Thyroid gland (tissue), 4 donors: ENCODE results near the gene MGMT. TPM values are rescaled to one million over a fixed set of nuclear protein-coding genes. Genes with fewer than 3 reads are reported as not detected.

Experiments
- DNase-seq, 2 donors: peaks; one replicate each; pipeline ENCODE4 v3.0.0-alpha.2; 2019
- H3K27ac ChIP-seq, 3 donors: fragments of 200-600 bp; sonication (generic); 1 replicate in 2 of 3; 2 replicates in 1 of 3; pipeline ENCODE4 v1.5.1; 2016 to 2019; ENCODE audit warnings: mild to moderate bottlenecking in 1 of 3, moderate library complexity in 1 of 3
- H3K27me3 ChIP-seq: fragments of 200-600 bp; sonication (generic); one replicate; pipeline ENCODE4 v1.5.1; 2019
- H3K36me3 ChIP-seq, 2 donors: fragments of 200-600 bp; sonication (generic); one replicate each; pipeline ENCODE4 v1.5.1; 2016 to 2019
- H3K4me1 ChIP-seq, 2 donors: fragments of 200-600 bp; sonication (generic); one replicate each; pipeline ENCODE4 v1.5.1; 2017 to 2019
- H3K4me3 ChIP-seq, 3 donors: fragments of 200-600 bp; sonication (generic); replicated peaks in 1 of 3; 1 replicate in 2 of 3; 2 replicates in 1 of 3; pipeline ENCODE4 v1.5.1; 2016; ENCODE audit warnings: mild to moderate bottlenecking in 1 of 3
- H3K9me3 ChIP-seq: fragments of 200-600 bp; sonication (generic); one replicate; pipeline ENCODE4 v1.5.1; 2017
- POLR2A ChIP-seq, 2 donors: fragments of 450-650 bp; IDR thresholded peaks; one replicate each; pipeline ENCODE4 v1.6.1; 2017; ENCODE audit warnings: antibody characterized with exemption in 2 of 2, mild to moderate bottlenecking in 2 of 2, moderate library complexity in 1 of 2
- WGBS, 2 donors: methylation state at CpG; one replicate each; pipeline ENCODE4 v1.1.5; 2017; 5-methylcytosine and 5-hydroxymethylcytosine counted together
- intact Hi-C: fragments of 100-400 bp; cut with DNase I; formaldehyde crosslinking; loops from one replicate; pipeline ENCODE4 v1.15.1; 2023
- total RNA-seq, 4 donors: library from RNA; depleted of rRNA; stranded (reverse); fragments of >200 nt; gene quantifications; one replicate each; pipeline ENCODE4 v1.2.3, GENCODE V29; 2016
- TF ChIP-seq, protein P1 (sequence below), 6 experiments: fragments of 200-600 bp in 3 of 6; fragments of 450-650 bp in 3 of 6; sonication (generic) in 3 of 6; IDR thresholded peaks; one replicate each; pipeline ENCODE4 v1.5.1; 2016 to 2019; ENCODE audit warnings: antibody characterized with exemption in 6 of 6, mild to moderate bottlenecking in 2 of 6, inconsistent platforms in 1 of 6, moderate library complexity in 1 of 6

Gene MGMT
- total RNA-seq, 4 donors from 2014 or later: 17.6 to 48.7 (median 30.7) TPM

DNA sequence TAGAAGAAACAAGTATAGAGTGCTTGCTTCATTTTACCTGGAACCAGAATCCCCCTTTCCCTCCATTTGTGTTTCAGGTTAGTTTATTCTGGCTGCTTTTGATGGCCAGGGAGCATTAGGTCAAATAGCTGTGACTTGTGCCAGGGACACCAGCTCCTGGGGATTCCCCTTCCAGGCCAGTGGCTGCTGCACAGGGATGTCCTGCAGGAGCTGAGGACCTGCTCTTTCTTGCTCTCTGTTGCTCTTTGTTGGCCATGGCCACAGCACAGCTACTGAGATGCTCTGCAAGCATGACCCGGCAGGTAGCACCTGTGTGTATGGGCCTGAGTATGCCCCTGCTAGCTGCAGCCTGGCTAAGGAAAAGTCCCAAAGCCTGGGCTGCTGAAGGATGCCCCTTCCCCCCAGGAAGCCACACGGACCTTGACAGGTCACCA lies 288.1 kb downstream of the MGMT start:
- H3K27me3 ChIP-seq: no peaks in the 10 kb centered on the region
- no peak for DNase-seq
- H3K4me3 ChIP-seq: no peak overlapping the region
- intact Hi-C loops: no loop called here
- no peaks in the 10 kb centered on the region for H3K9me3 ChIP-seq
- no peak overlapping the region for H3K27ac ChIP-seq
- TF ChIP-seq, protein P1, sequence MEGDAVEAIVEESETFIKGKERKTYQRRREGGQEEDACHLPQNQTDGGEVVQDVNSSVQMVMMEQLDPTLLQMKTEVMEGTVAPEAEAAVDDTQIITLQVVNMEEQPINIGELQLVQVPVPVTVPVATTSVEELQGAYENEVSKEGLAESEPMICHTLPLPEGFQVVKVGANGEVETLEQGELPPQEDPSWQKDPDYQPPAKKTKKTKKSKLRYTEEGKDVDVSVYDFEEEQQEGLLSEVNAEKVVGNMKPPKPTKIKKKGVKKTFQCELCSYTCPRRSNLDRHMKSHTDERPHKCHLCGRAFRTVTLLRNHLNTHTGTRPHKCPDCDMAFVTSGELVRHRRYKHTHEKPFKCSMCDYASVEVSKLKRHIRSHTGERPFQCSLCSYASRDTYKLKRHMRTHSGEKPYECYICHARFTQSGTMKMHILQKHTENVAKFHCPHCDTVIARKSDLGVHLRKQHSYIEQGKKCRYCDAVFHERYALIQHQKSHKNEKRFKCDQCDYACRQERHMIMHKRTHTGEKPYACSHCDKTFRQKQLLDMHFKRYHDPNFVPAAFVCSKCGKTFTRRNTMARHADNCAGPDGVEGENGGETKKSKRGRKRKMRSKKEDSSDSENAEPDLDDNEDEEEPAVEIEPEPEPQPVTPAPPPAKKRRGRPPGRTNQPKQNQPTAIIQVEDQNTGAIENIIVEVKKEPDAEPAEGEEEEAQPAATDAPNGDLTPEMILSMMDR (IDR thresholded peaks at IDR 0.05): no peak
- TF ChIP-seq POLR2A (IDR thresholded peaks at IDR 0.05): no peak
- peaks cover 0 to 6% of the 10 kb centered on the region in 2 donors for H3K4me1 ChIP-seq
- H3K36me3 ChIP-seq: no peaks in the 10 kb centered on the region
- 57 to 90% methylated on average over 1 to 2 of the region's 2 CpGs for WGBS, 2 donors

DNA sequence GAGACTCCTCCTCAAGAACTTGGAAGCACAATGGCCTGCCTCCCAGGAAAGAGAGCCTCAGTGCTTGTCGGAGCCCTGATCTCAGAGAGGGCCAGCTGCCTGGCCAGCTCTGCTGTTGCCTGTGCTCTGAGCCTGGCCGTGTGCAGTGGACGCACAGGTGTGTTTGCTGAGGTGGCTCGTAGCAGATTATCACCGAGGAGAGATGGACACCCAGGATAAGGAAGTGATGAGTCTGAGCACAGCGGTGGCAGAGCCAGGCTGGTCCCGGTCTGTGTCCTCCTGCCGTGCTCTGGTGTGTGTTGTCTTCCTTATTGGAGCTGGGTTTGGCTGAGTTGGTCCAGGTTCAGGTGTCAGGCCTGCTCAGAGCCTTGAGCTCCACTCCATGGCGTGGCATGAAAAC lies 288.6 kb downstream of the MGMT start:
- no peak overlapping the region for H3K4me3 ChIP-seq
- H3K36me3 ChIP-seq: no peaks in the 10 kb centered on the region
- no peak for TF ChIP-seq POLR2A (IDR thresholded peaks at IDR 0.05)
- TF ChIP-seq, protein P1 (IDR thresholded peaks at IDR 0.05): no peak
- H3K4me1 ChIP-seq: peaks cover 0 to 6% of the 10 kb centered on the region in 2 donors
- H3K27ac ChIP-seq: no peak overlapping the region
- intact Hi-C loops: no loop called here
- DNase-seq: no peak
- no peaks in the 10 kb centered on the region for H3K9me3 ChIP-seq
- H3K27me3 ChIP-seq: no peaks in the 10 kb centered on the region
- WGBS, 2 donors: 93 to 97% methylated on average over 5 to 9 of the region's 9 CpGs

DNA sequence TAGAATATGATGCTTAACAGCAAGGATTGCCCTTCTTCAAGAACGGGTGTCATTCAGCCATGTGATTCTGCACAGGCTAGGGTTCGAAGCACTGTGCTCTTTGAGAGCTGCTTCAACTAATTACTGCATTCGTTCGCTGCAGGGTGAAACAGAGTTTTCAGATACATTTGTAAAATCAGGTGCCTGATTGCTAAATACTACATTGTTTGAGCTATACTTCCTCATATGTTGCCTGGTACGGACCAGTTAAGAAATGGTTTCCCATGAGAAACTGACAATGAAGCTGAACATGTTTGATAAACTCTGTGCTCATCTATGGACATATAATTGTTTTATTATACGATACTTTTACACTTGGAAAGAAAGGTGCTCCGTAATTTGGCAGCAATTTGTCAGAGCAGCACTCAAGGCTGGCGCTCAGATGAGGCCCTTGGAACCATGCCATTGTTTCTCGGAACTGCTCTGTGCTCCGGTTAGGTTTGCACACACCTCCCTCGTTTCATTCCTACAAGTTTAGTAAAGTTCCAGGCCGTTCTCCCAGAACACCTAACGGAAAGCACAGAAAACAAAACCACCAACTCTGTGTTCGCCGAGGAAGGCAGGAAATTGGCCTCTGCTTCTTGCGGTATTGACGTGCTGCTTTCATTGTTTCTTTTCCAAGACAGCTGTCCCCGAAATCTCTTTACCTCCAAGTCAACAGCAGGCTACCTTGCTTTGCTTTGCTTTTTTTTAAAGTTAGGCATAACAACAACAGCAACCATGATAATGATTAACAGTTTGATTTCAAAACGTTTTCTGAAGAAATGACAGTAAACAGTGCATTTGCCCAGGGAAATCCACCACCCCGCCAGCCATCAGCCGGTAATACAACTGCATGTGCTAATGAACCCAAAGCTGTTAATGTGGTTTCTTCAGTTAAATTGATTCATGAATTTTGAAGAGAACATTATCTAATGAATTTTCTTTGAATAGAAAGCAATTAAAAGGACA lies 290.2 kb downstream of the MGMT start:
- peaks cover 0 to 6% of the 10 kb centered on the region in 2 donors for H3K4me1 ChIP-seq

DNA sequence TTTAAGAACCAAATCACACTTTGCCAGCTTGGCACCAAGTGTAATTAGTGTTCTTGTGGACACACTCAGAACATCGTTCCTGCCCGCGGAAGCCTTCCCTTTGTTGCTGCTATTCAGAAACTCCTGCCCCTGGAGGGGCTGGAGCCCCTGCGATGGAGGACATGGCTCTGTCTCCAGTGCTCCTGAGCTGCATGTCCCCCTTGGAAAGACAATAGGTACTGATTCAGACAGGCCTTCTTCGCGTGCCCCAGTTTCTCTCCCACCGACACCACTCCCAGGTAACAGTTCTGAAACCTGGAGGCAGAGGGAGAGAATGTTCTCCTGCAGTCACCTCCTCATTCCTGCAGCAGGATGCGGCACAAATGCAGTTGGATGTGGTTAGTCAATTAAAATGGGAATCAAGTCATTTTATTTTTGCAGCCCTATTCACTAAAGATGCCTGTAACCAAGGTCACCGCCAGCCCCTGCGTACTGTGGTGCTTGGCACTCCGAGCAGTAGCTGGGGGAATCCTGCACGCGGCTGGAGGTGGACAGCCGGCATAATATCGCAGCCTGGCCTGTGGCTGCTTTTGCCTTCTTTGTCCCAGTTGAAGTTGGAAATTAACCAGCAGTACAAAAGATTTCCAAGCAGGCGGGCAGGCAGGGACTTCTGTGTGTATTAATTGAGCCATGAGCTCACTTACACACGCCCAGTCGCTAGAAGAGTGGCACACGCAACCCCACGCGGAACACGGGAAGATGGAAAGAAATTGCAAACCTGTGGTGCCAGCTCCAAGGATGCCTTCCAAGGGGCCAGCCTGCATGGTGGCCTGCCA lies 291.4 kb downstream of the MGMT start:
- Histone ChIP-seq H3K4me1 (peaks cover 0 to 6% of the 10 kb centered on the region in 2 donors), H3K27ac (no peak overlapping the region), H3K9me3 (no peaks in the 10 kb centered on the region), H3K27me3 (no peaks in the 10 kb centered on the region), H3K36me3 (no peaks in the 10 kb centered on the region), H3K4me3 (no peak overlapping the region)
- intact Hi-C loops: no loop called here
- WGBS, 2 donors: 93 to 95% methylated on average over 19 to 22 of the region's 22 CpGs
- no peak for DNase-seq
- TF ChIP-seq, protein P1 (IDR thresholded peaks at IDR 0.05): no peak
- no peak for TF ChIP-seq POLR2A (IDR thresholded peaks at IDR 0.05)

More for the DNA sequence above, 290.2 kb downstream of the MGMT start:
- 36 to 45% methylated on average over 21 of the region's 21 CpGs for WGBS, 2 donors
- peak; percentile 56 to 59 for DNase-seq
- no peaks in the 10 kb centered on the region for H3K9me3 ChIP-seq
- TF ChIP-seq, protein P1 (IDR thresholded peaks at IDR 0.05): no peak
- no peak for TF ChIP-seq POLR2A (IDR thresholded peaks at IDR 0.05)
- no peak overlapping the region for H3K27ac ChIP-seq
- no peak overlapping the region for H3K4me3 ChIP-seq
- H3K27me3 ChIP-seq: no peaks in the 10 kb centered on the region
- intact Hi-C loops: no loop called here
- H3K36me3 ChIP-seq: no peaks in the 10 kb centered on the region
